ENCODE data around the gene PDLIM3.

DNA sequence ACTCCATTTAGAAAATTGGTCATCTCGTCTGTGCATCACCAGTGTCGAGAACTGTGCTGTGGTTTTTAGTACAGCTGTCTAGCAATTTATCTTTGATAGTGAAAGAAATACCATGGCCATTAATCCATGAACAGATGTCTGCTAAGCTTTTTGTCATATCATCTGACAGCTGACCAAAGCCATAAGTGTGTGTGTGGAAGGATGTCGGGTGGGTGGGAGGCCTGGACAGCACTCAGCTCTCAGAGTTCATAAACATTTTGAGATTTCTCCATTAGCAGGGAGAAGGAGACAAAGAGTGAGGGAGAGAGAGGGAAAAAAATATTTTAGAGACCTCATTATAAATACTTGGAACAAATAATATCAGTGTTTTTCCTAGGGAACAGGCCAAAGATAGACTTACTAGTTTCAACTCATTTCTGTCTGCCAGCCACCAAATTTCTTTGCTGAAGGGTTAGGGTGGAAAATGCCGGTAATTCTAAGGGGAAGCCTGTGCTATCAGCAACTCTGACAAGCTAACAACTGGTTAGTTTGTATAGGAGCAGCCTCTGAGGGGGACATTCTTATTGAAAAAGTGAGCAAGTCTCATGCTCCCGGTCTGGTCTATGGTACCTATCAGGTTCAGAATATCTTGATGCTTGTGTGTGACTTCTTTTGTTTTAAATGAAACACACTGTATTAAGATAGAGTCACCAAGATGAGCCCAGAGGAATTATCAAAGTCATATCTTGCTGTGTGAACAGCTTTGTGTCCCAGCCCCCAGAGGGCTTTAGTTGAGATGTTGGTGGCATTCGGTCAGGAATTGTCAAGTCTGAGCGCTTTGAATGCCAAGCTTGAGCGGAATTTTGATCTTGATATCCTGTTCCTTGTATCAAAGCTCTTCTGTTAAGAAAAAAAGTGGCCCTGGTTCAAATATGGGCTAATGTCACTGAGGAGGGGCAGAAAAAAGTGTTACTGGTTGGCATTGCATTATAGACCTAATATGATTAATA, 41.9 kb upstream of the PDLIM3 start:
- no peak for TF ChIP-seq EZH2 (IDR thresholded peaks at IDR 0.05; ENCODE audit: borderline replicate concordance, low read depth, low read length, severe bottlenecking)
- TF ChIP-seq, protein P1, sequence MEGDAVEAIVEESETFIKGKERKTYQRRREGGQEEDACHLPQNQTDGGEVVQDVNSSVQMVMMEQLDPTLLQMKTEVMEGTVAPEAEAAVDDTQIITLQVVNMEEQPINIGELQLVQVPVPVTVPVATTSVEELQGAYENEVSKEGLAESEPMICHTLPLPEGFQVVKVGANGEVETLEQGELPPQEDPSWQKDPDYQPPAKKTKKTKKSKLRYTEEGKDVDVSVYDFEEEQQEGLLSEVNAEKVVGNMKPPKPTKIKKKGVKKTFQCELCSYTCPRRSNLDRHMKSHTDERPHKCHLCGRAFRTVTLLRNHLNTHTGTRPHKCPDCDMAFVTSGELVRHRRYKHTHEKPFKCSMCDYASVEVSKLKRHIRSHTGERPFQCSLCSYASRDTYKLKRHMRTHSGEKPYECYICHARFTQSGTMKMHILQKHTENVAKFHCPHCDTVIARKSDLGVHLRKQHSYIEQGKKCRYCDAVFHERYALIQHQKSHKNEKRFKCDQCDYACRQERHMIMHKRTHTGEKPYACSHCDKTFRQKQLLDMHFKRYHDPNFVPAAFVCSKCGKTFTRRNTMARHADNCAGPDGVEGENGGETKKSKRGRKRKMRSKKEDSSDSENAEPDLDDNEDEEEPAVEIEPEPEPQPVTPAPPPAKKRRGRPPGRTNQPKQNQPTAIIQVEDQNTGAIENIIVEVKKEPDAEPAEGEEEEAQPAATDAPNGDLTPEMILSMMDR (IDR thresholded peaks at IDR 0.05; ENCODE audit: borderline replicate concordance, extremely low read depth, low read length, poor library complexity, severe bottlenecking): no peak

Measured in DND-41 (cell line).